NB4 (cell line): ENCODE results near the gene PCDHB11.

ENCODE experiments used
- CTCF ChIP-seq: IDR thresholded peaks from one replicate; pipeline ENCODE4 v1.5.1; 2012; ENCODE audit warnings: low read depth, low read length
- MAX ChIP-seq: IDR thresholded peaks from 2 replicates; pipeline ENCODE4 v1.6.1; 2011; ENCODE audit warnings: low read depth, low read length
- POLR2A ChIP-seq: IDR thresholded peaks from 2 replicates; pipeline ENCODE4 v1.6.1; 2011; ENCODE audit warnings: mild to moderate bottlenecking; ENCODE audit not compliant: insufficient read length; ENCODE audit errors: extremely low read depth

- peak; percentile 36 for TF ChIP-seq CTCF
- no peak for TF ChIP-seq POLR2A
- TF ChIP-seq MAX, result no peak
These were observed 45.9 kb downstream of the PCDHB11 start, which contains the start of gene PCDHB15 for GRCh38 chr5:141245250-141245717.
